Endothelial cell of umbilical vein (primary cell): ENCODE measurements around the gene AMH. TPM values are rescaled to one million over a fixed set of nuclear protein-coding genes. Genes with fewer than 3 reads are reported as not detected.

ENCODE experiments used
- BruUV-seq: library from RNA; stranded (reverse); fragments of 400-500 nt; replicated peaks from 2 replicates; lab custom pipeline; 2021; lab: Mats Ljungman, UMichigan
- CTCF ChIA-PET: fragments of 300-600, 350-600 bp; sonication (Branson Sonifier 250); formaldehyde crosslinking; loops from one replicate; lab custom pipeline; 2021; ENCODE audit warnings: antibody characterized with exemption, inconsistent platforms; lab: Charles Lee
- POLR2A ChIA-PET: fragments of 300-600, 350-600 bp; sonication (Branson Sonifier 250); formaldehyde crosslinking; loops from one replicate; lab custom pipeline; 2021; ENCODE audit warnings: antibody characterized with exemption, inconsistent platforms; lab: Charles Lee
- DNase-seq: peaks from one replicate; pipeline ENCODE4 v3.0.0-alpha.2; 2011; ENCODE audit warnings: low read depth, low spot score
- FAIRE-seq: peaks from 2 replicates; lab custom pipeline; 2011; peaks lifted over from hg19 to GRCh38; lab: Jason Lieb, UNC
- H2AFZ ChIP-seq: 2 replicates; pipeline ENCODE4 v1.6.0; 2012; ENCODE audit warnings: low read depth, low read length, control low read depth, inconsistent platforms
- H3K27ac ChIP-seq: 2 replicates; pipeline ENCODE4 v1.5.1; 2011; ENCODE audit warnings: low read depth, mild to moderate bottlenecking, control low read depth, low read length, moderate library complexity; ENCODE audit not compliant: insufficient read depth
- H3K27me3 ChIP-seq, 2 experiments: 2 replicates each; pipeline versions ENCODE4 v1.6.0 to v1.6.1; 2011; ENCODE audit warnings: low read length in 2 of 2, mixed read lengths in 1 of 2; ENCODE audit not compliant: control insufficient read depth in 2 of 2, insufficient read depth in 2 of 2
- H3K36me3 ChIP-seq, 2 experiments: 2 replicates in 1 of 2; 3 replicates in 1 of 2; pipeline ENCODE4 v1.5.1; 2011; ENCODE audit warnings: low read length in 2 of 2, mild to moderate bottlenecking in 1 of 2, moderate library complexity in 1 of 2; ENCODE audit not compliant: control insufficient read depth in 2 of 2, insufficient read depth in 2 of 2; ENCODE audit errors: extremely low read depth in 1 of 2
- H3K4me1 ChIP-seq: 3 replicates; pipeline ENCODE4 v1.5.1; 2011; ENCODE audit warnings: mild to moderate bottlenecking, low read length; ENCODE audit not compliant: control insufficient read depth, insufficient read depth; ENCODE audit errors: extremely low read depth
- H3K4me2 ChIP-seq: 2 replicates; pipeline ENCODE4 v1.6.1; 2011; ENCODE audit warnings: low read length, control low read depth, mixed read lengths; ENCODE audit not compliant: insufficient read depth
- H3K4me3 ChIP-seq, 3 experiments: fragments of 200-600 bp in 1 of 3; sonication (generic), shearing (Covaris generic) in 1 of 3; replicated peaks in 1 of 3; 2 replicates each; pipeline ENCODE4 v1.5.1; 2011 to 2016; ENCODE audit warnings: control low read depth in 3 of 3, low read length in 3 of 3, mild to moderate bottlenecking in 2 of 3, inconsistent platforms in 1 of 3, low read depth in 1 of 3, moderate library complexity in 1 of 3; ENCODE audit not compliant: insufficient read depth in 1 of 3
- H3K79me2 ChIP-seq: 2 replicates; pipeline ENCODE4 v1.6.0; 2012; ENCODE audit warnings: low read length, inconsistent platforms; ENCODE audit not compliant: control insufficient read depth, insufficient read depth
- H3K9ac ChIP-seq: replicated peaks from 2 replicates; pipeline ENCODE3; 2011; ENCODE audit warnings: low read length, control low read depth; ENCODE audit not compliant: insufficient read depth; ENCODE audit errors: extremely low read depth
- H3K9me1 ChIP-seq: replicated peaks from 3 replicates; pipeline ENCODE4 v1.6.0; 2011; ENCODE audit warnings: mild to moderate bottlenecking, low read length; ENCODE audit not compliant: control insufficient read depth, insufficient read depth; ENCODE audit errors: extremely low read depth
- H3K9me3 ChIP-seq: replicated peaks from 2 replicates; pipeline ENCODE4 v1.5.1; 2012; ENCODE audit warnings: low read length, inconsistent platforms; ENCODE audit not compliant: control insufficient read depth, insufficient read depth
- H4K20me1 ChIP-seq: replicated peaks from 2 replicates; pipeline ENCODE3; 2011; ENCODE audit warnings: mild to moderate bottlenecking, low read length; ENCODE audit not compliant: control insufficient read depth, insufficient read depth; ENCODE audit errors: extremely low read depth
- CTCF ChIP-seq, 2 donors: IDR thresholded peaks; 1 replicate in 1 of 2; 2 replicates in 1 of 2; pipeline ENCODE4 v1.5.1; 2011; ENCODE audit warnings: low read length in 2 of 2, mild to moderate bottlenecking in 2 of 2, moderate library complexity in 2 of 2, control low read depth in 1 of 2, inconsistent platforms in 1 of 2, low read depth in 1 of 2; ENCODE audit not compliant: insufficient read depth in 1 of 2; ENCODE audit errors: extremely low read depth in 1 of 2
- EZH2 ChIP-seq: IDR thresholded peaks from 2 replicates; pipeline ENCODE4 v1.6.1; 2012; ENCODE audit warnings: borderline replicate concordance, low read depth, mild to moderate bottlenecking, moderate library complexity, low read length, inconsistent platforms; ENCODE audit not compliant: severe bottlenecking
- FOS ChIP-seq: IDR thresholded peaks from 2 replicates; pipeline ENCODE4 v1.6.1; 2011; ENCODE audit warnings: mild to moderate bottlenecking, low read length, moderate library complexity, borderline replicate concordance; ENCODE audit not compliant: insufficient read depth
- JUN ChIP-seq: IDR thresholded peaks from 2 replicates; pipeline ENCODE4 v1.6.1; 2011; ENCODE audit warnings: borderline replicate concordance, low read depth; ENCODE audit not compliant: insufficient read length, insufficient read depth
- MYC ChIP-seq: IDR thresholded peaks from one replicate; pipeline ENCODE4 v1.6.1; 2011; ENCODE audit warnings: mild to moderate bottlenecking, low read depth, low read length
- dilution Hi-C: fragments of 300-500 bp; cut with MboI; formaldehyde crosslinking; loops from one replicate; pipeline ENCODE4 v1.15.0; 2019; ENCODE audit warnings: low sequenced_read_pairs; ENCODE audit not compliant: extremely low pct_ligation_motif_present
- intact Hi-C: fragments of 100-400 bp; cut with micrococcal nuclease; formaldehyde crosslinking; loops from one replicate; pipeline ENCODE4 v1.10.0; 2022
- polyA plus RNA-seq, 4 experiments: library from polyadenylated mRNA; depleted of rRNA in 3 of 4; stranded (reverse) in 3 of 4; unstranded in 1 of 4; fragments of >200 nt; gene quantifications; 2 replicates each; pipeline versions ENCODE4 v1.2.1 to v1.2.3, GENCODE V29; 2011 to 2012; ENCODE audit warnings: missing spikeins in 1 of 4
- total RNA-seq: library from RNA; stranded (reverse); gene quantifications from 2 replicates; pipeline ENCODE4 v1.2.3, GENCODE V29; 2021

The AMH gene
- total and polyA plus RNA-seq, 2 donors (not counting 3 experiments of a cell fraction or from before 2014, with no cell fraction given): 3.3 to 9.6 TPM

GRCh38 chr19:2291185-2291751 is 42.1 kb downstream of the AMH start:
- intact Hi-C loops: no loop called here

More at GRCh38 chr19:2291185-2291751, 42.1 kb downstream of the AMH start:
- no peak overlapping the region for H3K9ac ChIP-seq
- no peak for TF ChIP-seq MYC
- peak in 1 of 2 donors; percentile 8 for TF ChIP-seq CTCF (IDR thresholded peaks at IDR 0.05; ENCODE audit: extremely low read depth in 1 of 2, insufficient read depth in 1 of 2, low read depth in 1 of 2, low read length in 2 of 2)
- no peak for TF ChIP-seq FOS
- TF ChIP-seq JUN: no peak
- TF ChIP-seq EZH2: peak; percentile 89
- DNase-seq (peak; percentile 26), FAIRE-seq (no peak)
- H3K9me1 ChIP-seq: no peaks in the 10 kb centered on the region
- no peak overlapping the region for H3K27ac ChIP-seq
- ChIA-PET CTCF (interaction anchor here (0.9 to 2.0 kb wide), 2 partner anchors 11 to 30 kb away, joined by 4 to 7 read pairs; no protein-coding TSS in a partner anchor), POLR2A (no interaction called here)
- H3K4me1 ChIP-seq: peaks cover 5% of the 10 kb centered on the region
- dilution Hi-C loops: no loop called here
- H2AFZ ChIP-seq: no peak overlapping the region
- no peaks in the 10 kb centered on the region for H3K36me3 ChIP-seq
- no peaks in the 10 kb centered on the region for H3K9me3 ChIP-seq
- H3K4me3 ChIP-seq: no peak overlapping the region
- H4K20me1 ChIP-seq: no peaks in the 10 kb centered on the region
- H3K79me2 ChIP-seq: no peaks in the 10 kb centered on the region
- H3K4me2 ChIP-seq: no peak overlapping the region
- peaks cover 43 to 56% of the 10 kb centered on the region in 2 experiments for H3K27me3 ChIP-seq
- BruUV-seq: no TSS peak
